ENCODE results near the gene MIXL1. TPM values are rescaled to one million over a fixed set of nuclear protein-coding genes. Genes with fewer than 3 reads are reported as not detected.

Gene MIXL1
- total RNA-seq, 1 experiment from 2014 or later: not detected

DNA sequence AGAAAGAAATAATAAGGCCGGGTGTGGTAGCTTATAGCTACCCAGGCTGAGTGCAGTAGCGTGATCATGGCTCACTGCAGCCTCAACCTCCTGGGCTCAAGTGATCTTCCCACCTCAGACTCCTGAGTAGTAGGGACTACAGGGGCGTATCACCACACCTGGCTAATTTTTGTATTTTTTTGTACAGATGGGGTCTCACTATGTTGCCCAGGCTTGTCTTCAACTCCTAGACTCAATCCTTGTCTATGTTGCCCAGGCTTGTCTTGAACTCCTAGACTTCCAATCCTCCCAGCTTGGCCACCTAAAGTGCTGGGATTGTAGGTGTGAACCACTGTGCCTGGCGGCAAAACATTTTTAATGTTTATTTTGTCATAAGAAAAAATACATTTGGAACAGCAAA, 30.5 kb downstream of the MIXL1 start:
- H3K4me2 ChIP-seq: no peak overlapping the region
- no peak for TF ChIP-seq EZH2 (IDR thresholded peaks at IDR 0.05; ENCODE audit: low read depth)
- TF ChIP-seq CTCF (conservative IDR thresholded peaks at IDR 0.05): no peak
- CTCF ChIA-PET: interaction anchor here (0.6 kb wide), 1 partner anchor 26 kb away, joined by 3 read pairs; no protein-coding TSS in a partner anchor
- H3F3A ChIP-seq (ENCODE audit: insufficient read depth, low read depth): no peaks in the 10 kb centered on the region
- no peak overlapping the region for H2AFZ ChIP-seq
- peaks cover under 1% of the 10 kb centered on the region; the same call in 1 of the 2 replicates for H3K36me3 ChIP-seq (ENCODE audit: low read depth)
- no peaks in the 10 kb centered on the region for H3K9me3 ChIP-seq (ENCODE audit: insufficient read depth, low read depth)
- no peaks in the 10 kb centered on the region for H3K27me3 ChIP-seq (ENCODE audit: insufficient read depth, low read depth)
- no peaks in the 10 kb centered on the region for H3K4me1 ChIP-seq (replicated peaks; ENCODE audit: insufficient read depth)
- intact Hi-C loops (cut with micrococcal nuclease; ENCODE audit: unreplicated experiment): no loop called here
- no peaks in the 10 kb centered on the region for H3K79me2 ChIP-seq (ENCODE audit: low read depth)
- no peaks in the 10 kb centered on the region for H4K20me1 ChIP-seq (ENCODE audit: insufficient read depth)
- DNase-seq: no peak
- no TSS peak for BruUV-seq (replicated peaks)
- no peak overlapping the region for H3K27ac ChIP-seq
- no peaks in the 10 kb centered on the region for H3K9me2 ChIP-seq (ENCODE audit: insufficient read depth)
- POLR2A ChIA-PET (ENCODE audit: unreplicated experiment): no interaction called here
- H3K4me3 ChIP-seq: no peak overlapping the region

- intact Hi-C loops (cut with micrococcal nuclease; ENCODE audit: unreplicated experiment): no loop called here
- ChIA-PET CTCF (no interaction called here), POLR2A (ENCODE audit: unreplicated experiment) (no interaction called here)
- no peak for DNase-seq
- H4K20me1 ChIP-seq (ENCODE audit: insufficient read depth): no peaks in the 10 kb centered on the region
- TF ChIP-seq EZH2 (IDR thresholded peaks at IDR 0.05; ENCODE audit: low read depth): no peak
- no TSS peak for BruUV-seq (replicated peaks)
- peaks cover 5% of the 10 kb centered on the region; the same call in 1 of the 2 replicates for H3K36me3 ChIP-seq (ENCODE audit: low read depth)
- no peak overlapping the region for H3K4me3 ChIP-seq
- no peaks in the 10 kb centered on the region for H3K9me3 ChIP-seq (ENCODE audit: insufficient read depth, low read depth)
- no peaks in the 10 kb centered on the region for H3K9me2 ChIP-seq (ENCODE audit: insufficient read depth)
- no peak overlapping the region for H2AFZ ChIP-seq
- no peaks in the 10 kb centered on the region for H3K27me3 ChIP-seq (ENCODE audit: insufficient read depth, low read depth)
- H3K4me1 ChIP-seq (replicated peaks; ENCODE audit: insufficient read depth): no peaks in the 10 kb centered on the region
- H3K27ac ChIP-seq: no peak overlapping the region
- no peaks in the 10 kb centered on the region; the same call in 1 of the 2 replicates for H3K79me2 ChIP-seq (ENCODE audit: low read depth)
- no peak overlapping the region for H3K4me2 ChIP-seq
- H3F3A ChIP-seq (ENCODE audit: insufficient read depth, low read depth): no peaks in the 10 kb centered on the region
These were observed 31.9 kb downstream of the MIXL1 start for GRCh38 chr1:226255380-226255779.

- DNase-seq: no peak
- H3K27me3 ChIP-seq (ENCODE audit: insufficient read depth, low read depth): no peaks in the 10 kb centered on the region
- no peaks in the 10 kb centered on the region for H3K9me2 ChIP-seq (ENCODE audit: insufficient read depth)
- no peaks in the 10 kb centered on the region for H4K20me1 ChIP-seq (ENCODE audit: insufficient read depth)
- H3K27ac ChIP-seq: no peak overlapping the region
- no peak overlapping the region for H2AFZ ChIP-seq
- H3F3A ChIP-seq (ENCODE audit: insufficient read depth, low read depth): no peaks in the 10 kb centered on the region; the same call in none of the 2 replicates
- no peaks in the 10 kb centered on the region for H3K4me1 ChIP-seq (replicated peaks; ENCODE audit: insufficient read depth)
- POLR2A ChIA-PET (ENCODE audit: unreplicated experiment): no interaction called here
- peaks cover 11% of the 10 kb centered on the region for H3K36me3 ChIP-seq (ENCODE audit: low read depth)
- no peaks in the 10 kb centered on the region; the same call in 1 of the 2 replicates for H3K79me2 ChIP-seq (ENCODE audit: low read depth)
- CTCF ChIA-PET: no interaction called here
- intact Hi-C loops (cut with micrococcal nuclease; ENCODE audit: unreplicated experiment): no loop called here
- H3K9me3 ChIP-seq (ENCODE audit: insufficient read depth, low read depth): no peaks in the 10 kb centered on the region
- no peak overlapping the region for H3K4me2 ChIP-seq
- TF ChIP-seq EZH2 (IDR thresholded peaks at IDR 0.05; ENCODE audit: low read depth) (no peak), CTCF (conservative IDR thresholded peaks at IDR 0.05) (no peak)
- H3K4me3 ChIP-seq: no peak overlapping the region
- no TSS peak for BruUV-seq (replicated peaks)
These were observed 38.4 kb downstream of the MIXL1 start for GRCh38 chr1:226261818-226262217.

All from PC-9 (cell line).